Right lobe of liver (tissue), 6 donors: ENCODE measurements around the gene LY6G6D. TPM values are rescaled to one million over a fixed set of nuclear protein-coding genes. Genes with fewer than 3 reads are reported as not detected.
"Not testable (repeated sequence)": the region's sequence is repeated elsewhere in the genome, so short reads cannot be mapped to it uniquely, and the experiment has no call there.

Experiments used
- ATAC-seq, 4 donors: fragments of 200-7000 bp; cut with Tn5 transposase; one replicate each; pipeline ENCODE4 v1.9.1; 2020; ENCODE audit warnings: mild to moderate bottlenecking in 4 of 4, moderate library complexity in 4 of 4
- DNase-seq, 3 donors: peaks; one replicate each; pipeline ENCODE4 v3.0.0-alpha.2; 2020
- H3K27ac ChIP-seq, 3 donors: fragments of 200-600 bp; one replicate each; pipeline ENCODE4 v1.8.0; 2022
- H3K27me3 ChIP-seq, 2 donors: fragments of 200-600 bp; one replicate each; pipeline ENCODE4 v1.8.0; 2022
- H3K36me3 ChIP-seq, 4 donors: fragments of 200-600 bp; sonication (generic) in 1 of 4; one replicate each; pipeline versions ENCODE4 v1.5.1 to v1.8.0; 2017 to 2022; ENCODE audit warnings: control low read depth in 1 of 4
- H3K4me1 ChIP-seq, 4 donors: fragments of 200-600 bp; sonication (generic) in 1 of 4; one replicate each; pipeline versions ENCODE4 v1.5.1 to v1.8.0; 2017 to 2022; ENCODE audit warnings: control low read depth in 1 of 4
- H3K4me3 ChIP-seq, 3 donors: fragments of 200-600 bp; one replicate each; pipeline ENCODE4 v1.8.0; 2022
- H3K9me3 ChIP-seq, 4 donors: fragments of 200-600 bp; sonication (generic) in 1 of 4; one replicate each; pipeline versions ENCODE4 v1.5.1 to v1.8.0; 2017 to 2022; ENCODE audit warnings: control low read depth in 1 of 4
- CTCF ChIP-seq, 4 donors: fragments of 200-600 bp in 3 of 4; fragments of 450-650 bp in 1 of 4; IDR thresholded peaks; one replicate each; pipeline versions ENCODE4 v1.5.1 to v1.8.0; 2016 to 2022; ENCODE audit warnings: antibody characterized with exemption in 4 of 4, mild to moderate bottlenecking in 2 of 4
- POLR2A ChIP-seq: fragments of 450-650 bp; IDR thresholded peaks from one replicate; pipeline ENCODE4 v1.6.1; 2017; ENCODE audit warnings: antibody characterized with exemption, mild to moderate bottlenecking
- WGBS: methylation state at CpG from one replicate; pipeline ENCODE4 v1.1.6; 2018; ENCODE audit warnings: low coverage, low lambda C conversion rate; ENCODE audit not compliant: insufficient coverage; ENCODE audit errors: missing lambda C conversion rate; 5-methylcytosine and 5-hydroxymethylcytosine counted together
- intact Hi-C, 2 donors: fragments of 100-400 bp; cut with DNase I; formaldehyde crosslinking; loops; one replicate each; pipeline versions ENCODE4 v1.11.2 to v1.14.1; 2022
- total RNA-seq, 6 experiments: library from RNA; depleted of rRNA in 2 of 6; stranded (reverse); fragments of >200 nt in 2 of 6; fragmentation: NEBNext Ultra II Directional in 3 of 6; extraction: Animal tissue kit (Norgen Biotek cat#: 25700) in 3 of 6; gene quantifications; one replicate each; pipeline versions ENCODE4 v1.1.0 to v1.2.4, GENCODE V29; 2016 to 2023
- donor health status: DM: no; HTN: yes; CAD: no.
- donor health status: DM: no; HTN: no; CAD: no.
- donor health status: DM: no; HTN: no; CAD: no.
- donor health status: DM: no; HTN: yes; CAD: no.
- donor health status: DM: no; HTN: yes; CAD: no.

LY6G6D gene
- total RNA-seq, 6 experiments from 2014 or later = not detected

GRCh38 chr6:31705931-31706330, 9.2 kb upstream of the LY6G6D start:
- Histone ChIP-seq H3K27ac (no peak overlapping the region), H3K9me3 (no peaks in the 10 kb centered on the region), H3K27me3 (no peaks in the 10 kb centered on the region), H3K4me1 (peaks cover 0 to 17% (median 10%) of the 10 kb centered on the region in 4 donors), H3K4me3 (no peak overlapping the region), H3K36me3 (no peaks in the 10 kb centered on the region)
- intact Hi-C loops = no loop called here
- ATAC-seq (no peak), DNase-seq (no peak)
- 93% methylated on average over 5 of the region's 6 CpGs for WGBS
- TF ChIP-seq POLR2A (no peak), CTCF (IDR thresholded peaks at IDR 0.05) (no peak)

- Histone ChIP-seq H3K36me3 (no peaks in the 10 kb centered on the region), H3K27me3 (no peaks in the 10 kb centered on the region), H3K27ac (no peak within 1 kb of the TSS), H3K9me3 (no peaks in the 10 kb centered on the region), H3K4me1 (peaks cover 0 to 12% (median 6%) of the 10 kb centered on the region in 4 donors), H3K4me3 (no peak within 1 kb of the TSS)
- DNase-seq = no peak
- intact Hi-C loops = no loop called here
- WGBS = 35% methylated on average over 2 of the region's 3 CpGs
- TF ChIP-seq POLR2A (no peak), CTCF (IDR thresholded peaks at IDR 0.05) (no peak)
- ATAC-seq = no peak
Observed at GRCh38 chr6:31706599-31706998, 8.5 kb upstream of the LY6G6D start, which contains the start of gene LY6G6F. TSS of gene LY6G6F (plus strand) at chr6:31706866. CDS start at chr6:31706907, 41 bp downstream.

GRCh38 chr6:31707701-31708100, 7.4 kb upstream of the LY6G6D start:
- TF ChIP-seq CTCF (IDR thresholded peaks at IDR 0.05) (no peak), POLR2A (no peak)
- Histone ChIP-seq H3K9me3 (no peaks in the 10 kb centered on the region), H3K36me3 (no peaks in the 10 kb centered on the region), H3K27ac (no peak overlapping the region), H3K4me1 (peaks cover 0 to 5% (median 0%) of the 10 kb centered on the region in 4 donors), H3K4me3 (no peak overlapping the region), H3K27me3 (no peaks in the 10 kb centered on the region)
- no peak for DNase-seq
- ATAC-seq = no peak
- WGBS = 100% methylated on average over 1 of the region's 10 CpGs
- intact Hi-C loops = no loop called here

- no peak for ATAC-seq
- no peaks in the 10 kb centered on the region for H3K9me3 ChIP-seq
- H3K27ac ChIP-seq = no peak overlapping the region
- H3K36me3 ChIP-seq = no peaks in the 10 kb centered on the region
- no peaks in the 10 kb centered on the region for H3K27me3 ChIP-seq
- no peak for DNase-seq
- WGBS = 84% methylated on average over 3 of the region's 3 CpGs
- H3K4me3 ChIP-seq = no peak overlapping the region
- peaks cover 0 to 5% (median 0%) of the 10 kb centered on the region in 4 donors for H3K4me1 ChIP-seq
- intact Hi-C loops = no loop called here
- TF ChIP-seq POLR2A (no peak), CTCF (IDR thresholded peaks at IDR 0.05) (no peak)
Observed at GRCh38 chr6:31708224-31708623, 6.9 kb upstream of the LY6G6D start.

GRCh38 chr6:31709157-31709556, 6.0 kb upstream of the LY6G6D start:
- ATAC-seq, H3K27me3 ChIP-seq: not testable (repeated sequence)
- WGBS = 57% methylated on average over 9 of the region's 11 CpGs

More at GRCh38 chr6:31709157-31709556, 6.0 kb upstream of the LY6G6D start:
- H3K9me3 ChIP-seq, DNase-seq, H3K4me1 ChIP-seq, H3K36me3 ChIP-seq, intact Hi-C loops, H3K27ac ChIP-seq, H3K4me3 ChIP-seq: not testable (repeated sequence)
